Pons (tissue), 1 donor: ENCODE data around the gene RANBP3.
"Not testable (repeated sequence)": the region's sequence is repeated elsewhere in the genome, so short reads cannot be mapped to it uniquely, and the experiment has no call there.

ENCODE experiments used
- DNase-seq: peaks from one replicate; pipeline ENCODE4 v3.0.0-alpha.2; 2016; ENCODE audit warnings: low spot score

RANBP3 gene

DNA sequence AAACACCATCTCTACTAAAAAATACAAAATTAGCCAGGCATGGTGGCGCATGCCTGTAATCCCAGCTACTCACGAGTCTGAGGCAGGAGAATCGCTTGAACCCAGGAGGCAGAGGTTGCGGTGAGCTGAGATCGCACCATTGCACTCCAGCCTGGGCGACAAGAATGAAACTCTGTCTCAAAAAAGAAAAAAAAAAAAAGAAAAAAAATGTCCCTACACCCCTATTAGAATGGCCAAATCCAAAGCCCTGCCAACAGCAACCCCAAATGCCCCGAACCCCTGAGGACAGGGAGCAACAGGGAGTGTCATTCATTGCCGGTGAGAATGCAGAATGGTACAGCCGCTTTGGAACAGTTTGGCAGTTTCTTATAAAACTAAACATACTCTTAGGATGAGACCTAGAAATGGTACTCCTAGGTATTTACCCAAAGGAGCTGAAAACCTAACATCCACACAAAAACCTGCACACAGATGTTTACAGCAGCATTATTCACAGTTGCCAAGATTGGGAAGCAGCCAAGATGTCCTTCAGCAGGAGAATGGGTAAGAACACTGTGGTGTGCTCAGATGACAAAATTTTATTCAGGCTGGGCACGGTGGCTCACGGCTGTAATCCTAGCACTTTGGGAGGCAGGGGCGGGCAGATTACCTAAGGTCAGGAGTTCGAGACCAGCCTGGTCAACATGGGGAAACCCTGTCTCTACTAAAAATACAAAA, 94.6 kb downstream of the RANBP3 start:
- DNase-seq: not testable (repeated sequence)

DNA sequence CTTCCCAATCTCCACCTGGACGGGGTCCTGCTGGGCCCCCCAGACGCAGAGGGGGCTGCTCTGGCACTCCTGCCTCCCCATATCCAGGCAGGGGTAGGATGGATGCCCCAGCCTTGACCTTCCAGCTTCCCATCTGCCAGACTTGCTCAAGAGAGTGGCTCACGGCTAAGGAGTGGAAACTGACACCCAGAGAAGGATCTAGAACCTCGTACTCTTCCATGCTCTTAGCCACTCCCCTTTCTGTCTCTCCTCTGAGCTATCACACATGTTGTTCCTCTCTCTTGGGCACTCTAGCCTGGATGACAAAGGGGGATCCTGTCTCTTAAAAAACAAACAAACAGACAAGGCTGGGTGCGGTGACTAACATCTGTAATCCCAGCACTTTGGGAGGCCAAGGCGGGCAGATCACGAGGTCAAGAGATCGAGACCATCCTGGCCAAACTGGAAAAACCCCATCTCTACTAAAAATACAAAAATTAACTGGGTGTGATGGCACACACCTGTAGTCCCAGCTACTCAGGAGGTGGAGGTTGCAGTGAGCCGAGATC, 95.4 kb downstream of the RANBP3 start:
- no peak for DNase-seq

DNA sequence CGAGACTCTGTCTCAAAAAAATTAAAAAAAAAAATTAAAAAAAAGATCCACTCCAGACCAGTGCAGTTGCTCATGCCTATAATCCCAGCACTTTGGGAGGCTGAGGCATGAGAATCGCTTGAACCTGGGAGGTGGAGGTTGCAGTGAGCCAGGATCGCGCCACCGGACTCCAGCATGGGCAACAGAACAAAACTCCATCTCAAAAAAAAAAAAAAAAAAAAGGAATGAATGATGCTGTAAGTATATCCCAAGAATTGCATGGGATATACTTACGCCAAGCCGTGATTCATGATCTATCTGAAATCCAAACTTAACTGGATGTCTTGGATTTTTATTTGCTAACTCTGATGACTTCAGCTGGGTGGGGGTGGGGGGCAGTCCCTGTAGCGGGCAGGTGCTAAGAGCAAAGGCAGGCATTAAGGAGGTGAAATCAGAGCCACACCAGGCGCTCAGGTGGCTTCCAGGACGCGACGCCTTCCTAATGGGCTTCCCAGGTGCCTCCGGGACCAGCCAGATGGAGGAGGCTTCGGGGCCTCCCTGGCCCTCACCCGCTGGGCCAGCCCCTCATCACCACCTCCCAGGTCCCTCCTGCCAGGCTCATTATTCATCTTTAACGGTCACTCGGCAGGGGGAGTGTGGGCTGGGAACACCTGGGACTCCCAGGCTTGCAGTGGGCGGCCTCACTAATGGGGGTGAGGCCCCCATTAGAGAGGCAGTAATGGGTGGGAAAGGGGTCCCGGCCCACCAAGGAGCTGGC, 96.2 kb downstream of the RANBP3 start:
- no peak for DNase-seq

GRCh38 chr19:5880604-5881078, 97.3 kb downstream of the RANBP3 start:
- no peak for DNase-seq

- no peak for DNase-seq
Observed at GRCh38 chr19:5880196-5880595, 97.7 kb downstream of the RANBP3 start.

DNA sequence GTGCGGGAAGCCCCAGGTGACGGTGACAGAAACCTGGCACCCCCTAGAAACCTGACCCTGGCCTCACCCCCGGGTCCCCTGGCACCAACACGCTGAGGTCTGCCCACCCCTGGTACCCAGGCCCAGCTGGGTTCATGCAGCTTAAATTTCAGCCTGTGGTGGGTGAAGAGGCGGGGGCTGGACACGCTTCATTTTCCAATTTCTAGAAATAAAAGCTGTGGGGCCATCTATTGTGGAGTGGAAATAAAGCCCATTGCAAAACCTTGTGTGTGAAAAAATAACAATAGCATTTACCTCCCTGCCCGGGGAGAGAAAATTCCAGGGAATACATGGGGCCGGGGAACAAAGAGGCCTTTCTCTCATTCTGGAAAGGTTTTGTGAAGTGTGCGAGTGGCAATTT, 100.1 kb downstream of the RANBP3 start:
- no peak for DNase-seq

DNA sequence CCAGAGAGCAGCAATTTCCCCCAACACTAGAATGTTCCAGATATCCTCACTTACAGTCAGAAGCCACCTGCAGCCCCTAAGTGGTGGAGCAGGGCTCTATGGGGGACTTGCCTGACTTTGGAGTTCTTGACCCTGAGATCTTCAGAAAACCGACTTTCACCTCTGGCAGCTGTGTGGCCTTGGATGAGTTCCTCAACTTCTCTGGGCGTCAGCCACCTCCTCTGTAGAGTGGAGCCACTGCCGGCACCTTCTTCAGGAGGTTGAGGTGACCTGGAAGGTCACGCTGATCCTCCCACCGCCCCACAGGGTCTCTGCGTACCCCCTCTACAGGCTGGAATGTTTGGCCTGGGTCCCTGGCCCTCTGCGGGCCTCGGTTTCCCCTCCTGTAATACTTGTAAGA, 100.5 kb downstream of the RANBP3 start:
- no peak for DNase-seq

- DNase-seq: not testable (repeated sequence)
Observed at GRCh38 chr19:5874496-5874895, 103.4 kb downstream of the RANBP3 start.

GRCh38 chr19:5873617-5874199, 104.2 kb downstream of the RANBP3 start:
- no peak for DNase-seq

GRCh38 chr19:5870986-5871394, 107.0 kb downstream of the RANBP3 start:
- DNase-seq: no peak

DNA sequence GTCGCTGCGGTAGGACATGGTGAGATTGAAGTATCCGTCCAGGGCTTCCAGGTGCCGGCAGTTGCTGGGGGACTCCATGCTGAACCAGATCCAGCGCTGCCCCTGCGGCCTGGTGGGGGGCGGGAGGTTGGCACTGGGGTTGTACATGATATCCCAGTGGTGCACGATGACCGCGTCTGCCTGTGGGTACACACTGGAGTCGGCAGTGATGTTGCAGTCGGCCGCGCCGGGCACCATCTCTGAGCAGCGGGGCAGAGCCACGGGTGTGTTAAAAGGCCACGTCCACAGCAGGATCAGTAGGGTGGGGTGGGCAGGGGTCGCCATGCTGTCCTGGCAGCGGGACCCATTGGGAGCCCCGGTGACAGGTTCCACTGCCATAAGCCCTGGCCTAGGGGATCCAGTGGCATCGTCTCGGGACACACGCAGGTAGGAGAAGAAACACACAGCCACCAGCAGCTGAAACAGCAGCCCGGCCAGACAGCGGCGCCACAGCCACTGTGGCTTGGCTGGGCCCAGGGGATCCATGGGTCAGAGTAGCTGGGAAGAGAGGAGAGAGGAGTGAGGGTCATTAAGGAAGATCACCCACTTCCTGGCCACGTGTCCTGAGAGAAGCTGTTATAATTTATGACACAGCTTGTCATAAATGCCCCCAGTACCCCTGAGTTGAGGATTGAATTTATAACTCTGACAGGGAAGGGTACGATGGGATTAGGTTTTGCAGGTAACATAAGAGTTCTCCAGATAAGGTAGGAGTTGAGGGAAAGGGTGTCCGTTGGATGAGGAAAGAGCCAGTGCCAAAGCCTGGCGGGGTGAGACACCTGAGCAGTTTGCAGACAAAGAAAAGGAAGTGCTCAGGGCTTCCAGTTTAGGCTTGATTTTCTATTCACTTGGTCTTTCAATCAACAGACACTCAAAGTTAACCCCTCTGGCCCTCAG, 110.5 kb downstream of the RANBP3 start:
- no peak for DNase-seq
